OCI-LY1 (cell line): ENCODE data around the gene FAM210B.

Experiments
- EZH2 ChIP-seq: fragments of 200-600 bp; sonication (generic), shearing (Covaris generic); IDR thresholded peaks from 2 replicates; pipeline ENCODE4 v1.8.0; 2017; ENCODE audit warnings: borderline replicate concordance, mixed run types, mild to moderate bottlenecking, antibody characterized with exemption, low read length, moderate library complexity, mixed read lengths
- TF ChIP-seq, protein P1 (sequence below): fragments of 200-600 bp; sonication (generic), shearing (Covaris generic); IDR thresholded peaks from 2 replicates; pipeline ENCODE4 v1.5.1; 2017; ENCODE audit warnings: mild to moderate bottlenecking, antibody characterized with exemption, low read length, moderate library complexity, mixed read lengths

DNA sequence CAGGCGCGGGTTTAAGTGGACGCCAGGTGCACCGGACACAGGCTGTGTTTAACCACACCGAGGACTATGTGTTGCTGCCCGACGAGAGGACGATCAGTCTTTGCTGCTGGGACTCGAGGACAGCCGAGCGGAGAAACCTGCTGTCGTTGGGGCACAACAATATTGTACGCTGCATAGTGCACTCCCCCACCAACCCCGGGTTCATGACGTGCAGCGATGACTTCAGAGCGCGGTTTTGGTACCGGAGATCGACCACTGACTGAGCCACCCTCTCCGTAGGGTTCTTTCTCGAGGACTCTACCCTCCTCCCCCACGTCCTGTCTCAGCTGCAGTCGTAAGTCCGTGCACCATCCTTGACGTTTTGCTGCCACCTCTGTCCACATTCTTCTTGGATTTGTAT is 44.7 kb downstream of the FAM210B start:
- TF ChIP-seq, protein P1, sequence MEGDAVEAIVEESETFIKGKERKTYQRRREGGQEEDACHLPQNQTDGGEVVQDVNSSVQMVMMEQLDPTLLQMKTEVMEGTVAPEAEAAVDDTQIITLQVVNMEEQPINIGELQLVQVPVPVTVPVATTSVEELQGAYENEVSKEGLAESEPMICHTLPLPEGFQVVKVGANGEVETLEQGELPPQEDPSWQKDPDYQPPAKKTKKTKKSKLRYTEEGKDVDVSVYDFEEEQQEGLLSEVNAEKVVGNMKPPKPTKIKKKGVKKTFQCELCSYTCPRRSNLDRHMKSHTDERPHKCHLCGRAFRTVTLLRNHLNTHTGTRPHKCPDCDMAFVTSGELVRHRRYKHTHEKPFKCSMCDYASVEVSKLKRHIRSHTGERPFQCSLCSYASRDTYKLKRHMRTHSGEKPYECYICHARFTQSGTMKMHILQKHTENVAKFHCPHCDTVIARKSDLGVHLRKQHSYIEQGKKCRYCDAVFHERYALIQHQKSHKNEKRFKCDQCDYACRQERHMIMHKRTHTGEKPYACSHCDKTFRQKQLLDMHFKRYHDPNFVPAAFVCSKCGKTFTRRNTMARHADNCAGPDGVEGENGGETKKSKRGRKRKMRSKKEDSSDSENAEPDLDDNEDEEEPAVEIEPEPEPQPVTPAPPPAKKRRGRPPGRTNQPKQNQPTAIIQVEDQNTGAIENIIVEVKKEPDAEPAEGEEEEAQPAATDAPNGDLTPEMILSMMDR, result no peak
- no peak for TF ChIP-seq EZH2
